Neural cell (in vitro differentiated cells): ENCODE data around the gene P2RY8. TPM values are rescaled to one million over a fixed set of nuclear protein-coding genes. Genes with fewer than 3 reads are reported as not detected.

Source experiments
- H2AFZ ChIP-seq: fragments of 200-600, 300-800 bp; sonication (generic), shearing (Covaris generic); 2 replicates; pipeline ENCODE4 v1.6.0; 2014; ENCODE audit warnings: low read depth, mild to moderate bottlenecking, antibody characterized with exemption, low read length, moderate library complexity
- H3F3A ChIP-seq: fragments of 200-600 bp; shearing (Covaris generic); 2 replicates; pipeline ENCODE4 v1.6.1; 2016; ENCODE audit warnings: mild to moderate bottlenecking, moderate library complexity, mixed read lengths, antibody characterized with exemption, low read length; ENCODE audit not compliant: insufficient read depth, poor library complexity, severe bottlenecking
- H3K27ac ChIP-seq: fragments of 200-600, 300-800 bp; sonication (generic), shearing (Covaris generic); 2 replicates; pipeline ENCODE4 v1.5.1; 2014; ENCODE audit warnings: mild to moderate bottlenecking, low read length, moderate library complexity
- H3K27me3 ChIP-seq: fragments of 300-800, 200-600 bp; sonication (generic), shearing (Covaris generic); 2 replicates; pipeline ENCODE4 v1.6.0; 2014; ENCODE audit warnings: mild to moderate bottlenecking, low read depth, low read length, moderate library complexity; ENCODE audit not compliant: insufficient read depth
- H3K36me3 ChIP-seq: fragments of 300-800, 200-600 bp; sonication (generic), shearing (Covaris generic); 2 replicates; pipeline ENCODE4 v1.5.1; 2014; ENCODE audit warnings: mild to moderate bottlenecking, antibody characterized with exemption, low read length, moderate library complexity; ENCODE audit not compliant: insufficient read depth
- H3K4me2 ChIP-seq: fragments of 300-800, 200-600 bp; sonication (generic), shearing (Covaris generic); 2 replicates; pipeline ENCODE4 v1.6.0; 2014; ENCODE audit warnings: mild to moderate bottlenecking, low read length
- H3K4me3 ChIP-seq: fragments of 300-800, 200-600 bp; sonication (generic), shearing (Covaris generic); 2 replicates; pipeline ENCODE4 v1.5.1; 2014; ENCODE audit warnings: mild to moderate bottlenecking, low read length, moderate library complexity
- H3K79me2 ChIP-seq: fragments of 200-600 bp; shearing (Covaris generic); replicated peaks from 2 replicates; pipeline ENCODE4 v1.6.0; 2014; ENCODE audit warnings: mild to moderate bottlenecking, low read length, moderate library complexity; ENCODE audit not compliant: insufficient read depth
- H3K9ac ChIP-seq: fragments of 300-800, 200-600 bp; sonication (generic), shearing (Covaris generic); 2 replicates; pipeline ENCODE4 v1.6.1; 2016; ENCODE audit warnings: mild to moderate bottlenecking, low read length, mixed read lengths
- H3K9me2 ChIP-seq: fragments of 200-600 bp; shearing (Covaris generic); 2 replicates; pipeline ENCODE4 v1.6.1; 2016; ENCODE audit warnings: mild to moderate bottlenecking, low read length, mixed read lengths; ENCODE audit not compliant: insufficient read depth
- H3K9me3 ChIP-seq: fragments of 200-600, 300-800 bp; sonication (generic), shearing (Covaris generic); 2 replicates; pipeline ENCODE4 v1.6.1; 2016; ENCODE audit warnings: mild to moderate bottlenecking, mixed run types, low read length, moderate library complexity, mixed read lengths
- H4K20me1 ChIP-seq: fragments of 200-600 bp; shearing (Covaris generic); 2 replicates; pipeline ENCODE4 v1.6.1; 2016; ENCODE audit warnings: mild to moderate bottlenecking, mixed run types; ENCODE audit not compliant: insufficient read depth
- EP300 ChIP-seq: fragments of 450-650 bp; conservative IDR thresholded peaks from 2 replicates; pipeline ENCODE4 v1.6.1; 2014; ENCODE audit warnings: antibody characterized with exemption, mild to moderate bottlenecking, moderate library complexity; ENCODE audit not compliant: poor library complexity, severe bottlenecking
- EZH2 ChIP-seq: fragments of 200-600, 300-800 bp; shearing (Covaris generic), sonication (generic); IDR thresholded peaks from 2 replicates; pipeline ENCODE4 v1.6.1; 2014; ENCODE audit warnings: antibody characterized with exemption, low read length, borderline replicate concordance, mild to moderate bottlenecking; ENCODE audit not compliant: insufficient read depth, poor library complexity, severe bottlenecking
- MXI1 ChIP-seq: fragments of 450-650 bp; conservative IDR thresholded peaks from 2 replicates; pipeline ENCODE4 v1.6.1; 2014; ENCODE audit warnings: antibody characterized with exemption, mild to moderate bottlenecking; ENCODE audit not compliant: poor library complexity, severe bottlenecking
- POLR2AphosphoS5 ChIP-seq: IDR thresholded peaks from 2 replicates; pipeline ENCODE4 v1.6.1; 2012
- RAD21 ChIP-seq: fragments of 450-650 bp; conservative IDR thresholded peaks from 2 replicates; pipeline ENCODE4 v1.6.1; 2014; ENCODE audit warnings: antibody characterized with exemption, mild to moderate bottlenecking, moderate library complexity
- REST ChIP-seq: IDR thresholded peaks from 2 replicates; pipeline ENCODE4 v1.6.1; 2012; ENCODE audit warnings: borderline replicate concordance
- SMC3 ChIP-seq: fragments of 450-650 bp; conservative IDR thresholded peaks from 2 replicates; pipeline ENCODE4 v1.6.1; 2014; ENCODE audit warnings: antibody characterized with exemption, mild to moderate bottlenecking, moderate library complexity; ENCODE audit not compliant: poor library complexity
- TAF1 ChIP-seq: IDR thresholded peaks from 2 replicates; pipeline ENCODE4 v1.6.1; 2012; ENCODE audit warnings: low read depth
- polyA plus RNA-seq: library from polyadenylated mRNA; depleted of rRNA; stranded (reverse); fragments of >200 nt; gene quantifications from 2 replicates; pipeline ENCODE4 v1.2.3, GENCODE V29; 2014
- TF ChIP-seq, protein P1 (sequence below): fragments of 450-650 bp; IDR thresholded peaks from 2 replicates; pipeline ENCODE4 v1.5.1; 2014; ENCODE audit warnings: antibody characterized with exemption, mild to moderate bottlenecking, moderate library complexity; ENCODE audit not compliant: poor library complexity, severe bottlenecking

Gene P2RY8
- polyA plus RNA-seq, 1 donor from 2014 or later, result not detected

DNA sequence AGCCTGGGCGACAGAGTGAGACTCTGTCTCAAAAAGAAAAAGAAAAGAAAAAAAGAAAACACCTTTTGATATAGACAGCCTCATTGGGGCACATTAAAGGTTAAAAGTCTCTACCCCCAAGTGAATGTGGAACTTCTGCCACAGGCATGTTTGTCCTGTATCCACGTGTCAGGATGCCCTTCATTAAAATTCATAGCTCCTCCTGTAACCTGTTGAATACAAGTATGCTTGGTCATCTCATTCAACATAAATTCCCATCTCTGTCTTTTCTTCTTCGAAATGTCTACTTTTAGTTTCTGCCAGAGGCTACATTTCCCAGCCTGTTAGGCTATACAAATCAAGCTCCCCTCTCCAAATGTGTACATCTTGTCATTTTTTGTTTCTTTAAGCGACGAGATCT lies 25.8 kb downstream of the P2RY8 start:
- Histone ChIP-seq H4K20me1 (no peaks in the 10 kb centered on the region), H3K9me3 (no peaks in the 10 kb centered on the region), H3K4me3 (no peak overlapping the region), H3K9me2 (no peaks in the 10 kb centered on the region), H3K79me2 (no peaks in the 10 kb centered on the region), H3K9ac (no peak overlapping the region), H3K27me3 (no peaks in the 10 kb centered on the region), H3K36me3 (no peaks in the 10 kb centered on the region), H3F3A (no peaks in the 10 kb centered on the region), H3K27ac (no peak overlapping the region), H2AFZ (no peak overlapping the region), H3K4me2 (no peak overlapping the region)
- TF ChIP-seq TAF1 (no peak), RAD21 (no peak), SMC3 (no peak), REST (no peak), EZH2 (no peak), EP300 (no peak), POLR2AphosphoS5 (no peak), MXI1 (no peak)
- TF ChIP-seq, protein P1, sequence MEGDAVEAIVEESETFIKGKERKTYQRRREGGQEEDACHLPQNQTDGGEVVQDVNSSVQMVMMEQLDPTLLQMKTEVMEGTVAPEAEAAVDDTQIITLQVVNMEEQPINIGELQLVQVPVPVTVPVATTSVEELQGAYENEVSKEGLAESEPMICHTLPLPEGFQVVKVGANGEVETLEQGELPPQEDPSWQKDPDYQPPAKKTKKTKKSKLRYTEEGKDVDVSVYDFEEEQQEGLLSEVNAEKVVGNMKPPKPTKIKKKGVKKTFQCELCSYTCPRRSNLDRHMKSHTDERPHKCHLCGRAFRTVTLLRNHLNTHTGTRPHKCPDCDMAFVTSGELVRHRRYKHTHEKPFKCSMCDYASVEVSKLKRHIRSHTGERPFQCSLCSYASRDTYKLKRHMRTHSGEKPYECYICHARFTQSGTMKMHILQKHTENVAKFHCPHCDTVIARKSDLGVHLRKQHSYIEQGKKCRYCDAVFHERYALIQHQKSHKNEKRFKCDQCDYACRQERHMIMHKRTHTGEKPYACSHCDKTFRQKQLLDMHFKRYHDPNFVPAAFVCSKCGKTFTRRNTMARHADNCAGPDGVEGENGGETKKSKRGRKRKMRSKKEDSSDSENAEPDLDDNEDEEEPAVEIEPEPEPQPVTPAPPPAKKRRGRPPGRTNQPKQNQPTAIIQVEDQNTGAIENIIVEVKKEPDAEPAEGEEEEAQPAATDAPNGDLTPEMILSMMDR, result no peak

DNA sequence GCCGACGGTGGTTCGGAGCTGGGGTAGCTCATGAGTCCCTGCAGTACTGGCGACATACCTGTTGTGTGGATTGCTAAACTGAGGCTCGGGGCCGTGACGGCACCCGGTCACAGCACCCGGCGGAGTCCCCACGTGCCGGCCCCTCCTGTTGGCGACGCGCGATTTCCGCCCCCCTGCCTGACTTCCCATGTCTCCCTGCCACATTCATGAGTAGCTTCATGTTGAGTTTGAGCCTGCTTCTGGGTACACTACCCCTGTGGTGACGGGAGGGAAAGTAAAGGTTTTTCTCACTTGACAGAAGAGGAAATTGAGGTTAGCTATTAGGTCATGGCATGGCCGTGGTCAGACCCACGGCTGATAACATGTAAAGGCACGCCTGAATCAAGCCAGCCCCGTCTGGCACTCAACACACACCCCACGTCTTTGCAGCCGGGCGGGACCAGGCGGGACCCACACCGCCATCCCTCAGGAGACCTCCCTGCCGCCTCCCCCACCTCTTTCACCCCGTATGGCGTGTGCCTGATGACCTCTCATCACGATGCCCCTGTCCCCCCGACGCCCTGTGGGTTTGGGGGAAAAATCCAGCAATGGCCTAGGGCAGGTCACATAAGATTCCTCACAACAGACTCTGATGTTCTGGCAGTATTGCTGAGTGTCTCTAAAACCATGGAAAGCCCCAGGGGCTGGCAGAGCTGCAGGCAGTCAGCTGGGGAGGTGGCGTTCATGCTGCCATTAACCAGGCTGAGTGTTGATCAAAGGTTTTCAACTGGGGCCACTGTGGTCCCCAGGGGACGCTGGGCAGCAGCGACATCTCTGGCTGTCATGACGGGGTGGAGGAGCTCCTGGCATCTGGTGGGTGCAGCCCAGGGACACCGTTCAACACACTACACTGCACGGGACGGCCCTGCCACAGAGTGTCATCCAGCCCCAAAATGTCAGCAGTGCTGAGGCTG lies 29.2 kb downstream of the P2RY8 start:
- H3K4me2 ChIP-seq, result no peak overlapping the region
- no peaks in the 10 kb centered on the region for H3K79me2 ChIP-seq
- H4K20me1 ChIP-seq, result no peaks in the 10 kb centered on the region
- H3K9me3 ChIP-seq, result no peaks in the 10 kb centered on the region
- H3K4me3 ChIP-seq, result no peak overlapping the region
- no peaks in the 10 kb centered on the region for H3K27me3 ChIP-seq
- H3K9me2 ChIP-seq, result no peaks in the 10 kb centered on the region
- H3F3A ChIP-seq, result no peaks in the 10 kb centered on the region
- no peaks in the 10 kb centered on the region for H3K36me3 ChIP-seq
- H3K9ac ChIP-seq, result no peak overlapping the region
- H3K27ac ChIP-seq, result no peak overlapping the region
- H2AFZ ChIP-seq, result no peak overlapping the region
- TF ChIP-seq, protein P1, result no peak
- TF ChIP-seq TAF1 (no peak), EZH2 (no peak), RAD21 (no peak), SMC3 (no peak), MXI1 (no peak)
